Activated CD4-positive, alpha-beta memory T cell treated with anti-CD3 and anti-CD28 coated beads for 36 hours (primary cell): ENCODE measurements around the gene PITPNC1. TPM values are rescaled to one million over a fixed set of nuclear protein-coding genes. Genes with fewer than 3 reads are reported as not detected.
A peak's percentile ranks its signal among the peaks of the same experiment; 100 is the strongest.
"Not testable (repeated sequence)": the region's sequence is repeated elsewhere in the genome, so short reads cannot be mapped to it uniquely, and the experiment has no call there.

ENCODE experiments used
- CTCF ChIA-PET: fragments of 350-600 bp; sonication (Branson Sonifier 250); formaldehyde crosslinking; loops from one replicate; lab custom pipeline; 2021; ENCODE audit warnings: antibody characterized with exemption, inconsistent platforms; lab: Charles Lee
- POLR2A ChIA-PET: fragments of 350-600 bp; sonication (Branson Sonifier 250); formaldehyde crosslinking; loops from one replicate; lab custom pipeline; 2021; ENCODE audit warnings: antibody characterized with exemption; lab: Charles Lee
- DNase-seq: peaks from one replicate; pipeline ENCODE4 v3.0.0-alpha.2; 2020
- H3K27ac Mint-ChIP-seq: one replicate; pipeline ENCODE4 v1.8.0; 2021; ENCODE audit warnings: mixed read lengths
- H3K27me3 Mint-ChIP-seq: one replicate; pipeline ENCODE4 v1.8.0; 2021; ENCODE audit warnings: mixed read lengths
- H3K36me3 Mint-ChIP-seq: one replicate; pipeline ENCODE4 v1.8.0; 2021; ENCODE audit warnings: mixed read lengths
- H3K4me1 Mint-ChIP-seq: one replicate; pipeline ENCODE4 v1.8.0; 2021; ENCODE audit warnings: low read depth, mixed read lengths
- H3K4me3 Mint-ChIP-seq: one replicate; pipeline ENCODE4 v1.8.0; 2021; ENCODE audit warnings: mild to moderate bottlenecking, mixed read lengths
- H3K9me3 Mint-ChIP-seq: one replicate; pipeline ENCODE4 v1.8.0; 2021; ENCODE audit warnings: mixed read lengths
- intact Hi-C: fragments of 100-400 bp; cut with micrococcal nuclease; formaldehyde crosslinking; loops from one replicate; pipeline ENCODE4 v1.15.1; 2023
- total RNA-seq, 2 experiments: library from RNA; stranded (reverse); gene quantifications; one replicate each; pipeline ENCODE4 v1.2.3, GENCODE V29; 2021

Gene PITPNC1
- total RNA-seq, 2 experiments from 2014 or later, result 35.7 to 37.3 TPM

- H3K36me3 Mint-ChIP-seq, result no peaks in the 10 kb centered on the region
- H3K4me1 Mint-ChIP-seq, result no peaks in the 10 kb centered on the region
- no peak for DNase-seq
- POLR2A ChIA-PET, result no interaction called here
- H3K27me3 Mint-ChIP-seq, result no peaks in the 10 kb centered on the region
- intact Hi-C loops, result no loop called here
- H3K9me3 Mint-ChIP-seq, result no peaks in the 10 kb centered on the region
- no peak overlapping the region for H3K27ac Mint-ChIP-seq
- no peak overlapping the region for H3K4me3 Mint-ChIP-seq
- CTCF ChIA-PET, result no interaction called here
These were observed 240.3 kb downstream of the PITPNC1 start for GRCh38 chr17:67617304-67617899.

GRCh38 chr17:67619555-67619954 lies 242.5 kb downstream of the PITPNC1 start:
- DNase-seq, result no peak
- Mint-ChIP-seq H3K27ac (no peak overlapping the region), H3K9me3 (no peaks in the 10 kb centered on the region), H3K36me3 (no peaks in the 10 kb centered on the region), H3K4me3 (no peak overlapping the region), H3K4me1 (no peaks in the 10 kb centered on the region), H3K27me3 (no peaks in the 10 kb centered on the region)
- ChIA-PET CTCF (interaction anchor here (0.7 to 1.1 kb wide), 2 partner anchors 94 to 245 kb away, joined by 3 read pairs; no protein-coding TSS in a partner anchor), POLR2A (no interaction called here)
- intact Hi-C loops, result no loop called here

GRCh38 chr17:67620088-67620487 lies 243.0 kb downstream of the PITPNC1 start:
- CTCF ChIA-PET, result interaction anchor here (0.7 to 1.1 kb wide), 2 partner anchors 94 to 245 kb away, joined by 3 read pairs; no protein-coding TSS in a partner anchor
- Mint-ChIP-seq H3K9me3 (no peaks in the 10 kb centered on the region), H3K36me3 (no peaks in the 10 kb centered on the region), H3K4me3 (no peak overlapping the region), H3K27me3 (no peaks in the 10 kb centered on the region), H3K4me1 (no peaks in the 10 kb centered on the region), H3K27ac (no peak overlapping the region)
- intact Hi-C loops, result no loop called here
- DNase-seq, result no peak
- POLR2A ChIA-PET, result no interaction called here

GRCh38 chr17:67620636-67621035 lies 243.6 kb downstream of the PITPNC1 start:
- POLR2A ChIA-PET, result no interaction called here
- intact Hi-C loops, result no loop called here
- CTCF ChIA-PET, result interaction anchor here (1.1 kb wide), 1 partner anchor 246 kb away, joined by 3 read pairs; no protein-coding TSS in a partner anchor
- no peaks in the 10 kb centered on the region for H3K36me3 Mint-ChIP-seq
- no peaks in the 10 kb centered on the region for H3K9me3 Mint-ChIP-seq
- DNase-seq, result no peak
- H3K4me1 Mint-ChIP-seq, result no peaks in the 10 kb centered on the region
- no peak overlapping the region for H3K27ac Mint-ChIP-seq
- no peaks in the 10 kb centered on the region for H3K27me3 Mint-ChIP-seq
- no peak overlapping the region for H3K4me3 Mint-ChIP-seq

GRCh38 chr17:67623767-67624166 lies 246.7 kb downstream of the PITPNC1 start:
- Mint-ChIP-seq H3K36me3 (no peaks in the 10 kb centered on the region), H3K4me3 (no peak overlapping the region), H3K27me3 (no peaks in the 10 kb centered on the region), H3K9me3 (no peaks in the 10 kb centered on the region), H3K27ac (no peak overlapping the region), H3K4me1 (peaks cover under 1% of the 10 kb centered on the region)
- ChIA-PET POLR2A (no interaction called here), CTCF (no interaction called here)
- DNase-seq, result no peak
- intact Hi-C loops, result no loop called here

- no peak overlapping the region for H3K27ac Mint-ChIP-seq
- CTCF ChIA-PET, result no interaction called here
- H3K4me1 Mint-ChIP-seq, result peaks cover 2% of the 10 kb centered on the region
- POLR2A ChIA-PET, result interaction anchor here (0.6 kb wide), 1 partner anchor 22 kb away, joined by 3 read pairs; no protein-coding TSS in a partner anchor
- no peak for DNase-seq
- H3K4me3 Mint-ChIP-seq, result no peak overlapping the region
- intact Hi-C loops, result no loop called here
- no peaks in the 10 kb centered on the region for H3K27me3 Mint-ChIP-seq
- H3K36me3 Mint-ChIP-seq, result no peaks in the 10 kb centered on the region
- H3K9me3 Mint-ChIP-seq, result no peaks in the 10 kb centered on the region
These were observed 248.0 kb downstream of the PITPNC1 start for GRCh38 chr17:67624886-67625656.

- H3K27me3 Mint-ChIP-seq, result no peaks in the 10 kb centered on the region
- intact Hi-C loops, result no loop called here
- CTCF ChIA-PET, result no interaction called here
- H3K4me3 Mint-ChIP-seq, result no peak overlapping the region
- no peak overlapping the region for H3K27ac Mint-ChIP-seq
- no peaks in the 10 kb centered on the region for H3K36me3 Mint-ChIP-seq
- no peaks in the 10 kb centered on the region for H3K9me3 Mint-ChIP-seq
- DNase-seq, result no peak
- POLR2A ChIA-PET, result no interaction called here
- H3K4me1 Mint-ChIP-seq, result peaks cover 2% of the 10 kb centered on the region
These were observed 248.9 kb downstream of the PITPNC1 start for GRCh38 chr17:67625971-67626370.

GRCh38 chr17:67628580-67629013 lies 251.5 kb downstream of the PITPNC1 start:
- Mint-ChIP-seq H3K9me3 (no peaks in the 10 kb centered on the region), H3K36me3 (peaks cover 2% of the 10 kb centered on the region), H3K4me1 (peaks cover 2% of the 10 kb centered on the region), H3K27me3 (no peaks in the 10 kb centered on the region), H3K4me3 (no peak overlapping the region), H3K27ac (no peak overlapping the region)
- DNase-seq, result peak; percentile 16
- POLR2A ChIA-PET, result no interaction called here
- CTCF ChIA-PET, result interaction anchor here (0.7 to 1.6 kb wide), 3 partner anchors 253 to 269 kb away, joined by 3 to 17 read pairs (median 4); no protein-coding TSS in a partner anchor
- intact Hi-C loops, result loop anchor here (2.0 kb wide), 1 partner anchor 254 kb away; no protein-coding TSS in a partner anchor

GRCh38 chr17:67629971-67630320 lies 252.9 kb downstream of the PITPNC1 start:
- Mint-ChIP-seq H3K9me3 (no peaks in the 10 kb centered on the region), H3K4me3 (no peak overlapping the region), H3K27ac (no peak overlapping the region), H3K36me3 (peaks cover 2% of the 10 kb centered on the region), H3K4me1 (peaks cover 2% of the 10 kb centered on the region), H3K27me3 (no peaks in the 10 kb centered on the region)
- ChIA-PET CTCF (interaction anchor here (0.6 to 1.6 kb wide), 6 partner anchors 60 to 434 kb away, joined by 3 to 17 read pairs (median 4); no protein-coding TSS in a partner anchor), POLR2A (no interaction called here)
- DNase-seq, result no peak
- intact Hi-C loops, result loop anchor here (2.0 kb wide), 1 partner anchor 255 kb away; no protein-coding TSS in a partner anchor

- intact Hi-C loops, result not testable (repeated sequence)
These were observed 253.8 kb downstream of the PITPNC1 start for GRCh38 chr17:67630836-67631235.

GRCh38 chr17:67632141-67632540 lies 255.1 kb downstream of the PITPNC1 start:
- no peak overlapping the region for H3K4me3 Mint-ChIP-seq
- peaks cover 2% of the 10 kb centered on the region for H3K4me1 Mint-ChIP-seq
- H3K36me3 Mint-ChIP-seq, result peaks cover 4% of the 10 kb centered on the region
- H3K27me3 Mint-ChIP-seq, result no peaks in the 10 kb centered on the region
- ChIA-PET CTCF (no interaction called here), POLR2A (no interaction called here)
- no peaks in the 10 kb centered on the region for H3K9me3 Mint-ChIP-seq
- H3K27ac Mint-ChIP-seq, result no peak overlapping the region
- intact Hi-C loops, result no loop called here
- DNase-seq, result no peak

More at GRCh38 chr17:67630836-67631235, 253.8 kb downstream of the PITPNC1 start:
- H3K36me3 Mint-ChIP-seq, POLR2A ChIA-PET, H3K9me3 Mint-ChIP-seq, H3K27me3 Mint-ChIP-seq, DNase-seq, H3K4me3 Mint-ChIP-seq, H3K4me1 Mint-ChIP-seq, H3K27ac Mint-ChIP-seq: not testable (repeated sequence)
- CTCF ChIA-PET, result interaction anchor here (0.6 to 0.9 kb wide), 5 partner anchors 59 to 435 kb away, joined by 3 to 6 read pairs (median 5); no protein-coding TSS in a partner anchor

- H3K4me1 Mint-ChIP-seq, result peaks cover 2% of the 10 kb centered on the region
- no peak overlapping the region for H3K4me3 Mint-ChIP-seq
- H3K36me3 Mint-ChIP-seq, result peaks cover 4% of the 10 kb centered on the region
- CTCF ChIA-PET, result no interaction called here
- POLR2A ChIA-PET, result no interaction called here
- intact Hi-C loops, result no loop called here
- H3K9me3 Mint-ChIP-seq, result no peaks in the 10 kb centered on the region
- no peak for DNase-seq
- H3K27me3 Mint-ChIP-seq, result no peaks in the 10 kb centered on the region
- no peak overlapping the region for H3K27ac Mint-ChIP-seq
These were observed 256.7 kb downstream of the PITPNC1 start for GRCh38 chr17:67633751-67634211.
